Measurements from ENCODE around the gene ANKRD34A.
"Not testable (repeated sequence)": the region's sequence is repeated elsewhere in the genome, so short reads cannot be mapped to it uniquely, and the experiment has no call there.

Gene ANKRD34A

GRCh38 chr1:145942871-145943270 is 21.5 kb downstream of the ANKRD34A start:
- DNase-seq = no peak

- DNase-seq = no peak
Measured at GRCh38 chr1:145942405-145942804, 22.0 kb downstream of the ANKRD34A start.

GRCh38 chr1:145937436-145937835 is 26.9 kb downstream of the ANKRD34A start:
- DNase-seq = no peak

GRCh38 chr1:145936247-145936646 is 28.1 kb downstream of the ANKRD34A start:
- DNase-seq = no peak

- no peak for DNase-seq
Measured at GRCh38 chr1:145935708-145936107, 28.7 kb downstream of the ANKRD34A start.

- DNase-seq = peak; percentile 64 to 66
Measured at GRCh38 chr1:145932522-145933009, 31.8 kb downstream of the ANKRD34A start.

GRCh38 chr1:145927916-145928643 is 36.3 kb downstream of the ANKRD34A start:
- no peak for DNase-seq

GRCh38 chr1:145927063-145927886 is 37.1 kb downstream of the ANKRD34A start, which contains the start of gene RBM8A:
Gene RBM8A (minus strand): TSS chr1:145927484. CDS start chr1:145927426, 58 bp downstream.
- DNase-seq = peak; percentile 99

- DNase-seq = no peak
Measured at GRCh38 chr1:145926686-145927062, 37.7 kb downstream of the ANKRD34A start.

- DNase-seq = no peak
Measured at GRCh38 chr1:145922266-145922665, 42.1 kb downstream of the ANKRD34A start.

GRCh38 chr1:145920297-145920696 is 44.1 kb downstream of the ANKRD34A start:
- not testable (repeated sequence) for DNase-seq

GRCh38 chr1:145918992-145919939 is 45.1 kb downstream of the ANKRD34A start:
- no peak for DNase-seq

- peak; percentile 89 to 91 for DNase-seq
Measured at GRCh38 chr1:145918144-145918991, 46.0 kb downstream of the ANKRD34A start, which contains the start of gene PEX11B. Gene PEX11B (minus strand): TSS chr1:145918717. CDS start chr1:145918688, 29 bp downstream.

- DNase-seq = no peak
Measured at GRCh38 chr1:145917595-145917994, 46.8 kb downstream of the ANKRD34A start.

GRCh38 chr1:145916745-145917144 is 47.6 kb downstream of the ANKRD34A start:
- no peak for DNase-seq

- DNase-seq = no peak
Measured at GRCh38 chr1:145912128-145912641, 52.2 kb downstream of the ANKRD34A start.

Measured in Kasumi-1 (cell line).